Measurements from ENCODE around the gene JAZF1. TPM values are rescaled to one million over a fixed set of nuclear protein-coding genes. Genes with fewer than 3 reads are reported as not detected.

JAZF1 gene
- total RNA-seq, 1 donor from 2014 or later, result 6.4 TPM

- Mint-ChIP-seq H3K9me3 (ENCODE audit: low read depth) (no peaks in the 10 kb centered on the region), H3K27ac (no peak overlapping the region), H3K4me1 (ENCODE audit: low read depth) (no peaks in the 10 kb centered on the region), H3K4me3 (ENCODE audit: low read depth) (no peak overlapping the region), H3K36me3 (ENCODE audit: insufficient read depth) (no peaks in the 10 kb centered on the region), H3K27me3 (no peaks in the 10 kb centered on the region)
- no peak for TF ChIP-seq CTCF (IDR thresholded peaks at IDR 0.05; ENCODE audit: unreplicated experiment)
- no peak for DNase-seq (ENCODE audit: low spot score, unreplicated experiment)
Measured at GRCh38 chr7:27905951-27906350, 274.6 kb downstream of the JAZF1 start.

DNA sequence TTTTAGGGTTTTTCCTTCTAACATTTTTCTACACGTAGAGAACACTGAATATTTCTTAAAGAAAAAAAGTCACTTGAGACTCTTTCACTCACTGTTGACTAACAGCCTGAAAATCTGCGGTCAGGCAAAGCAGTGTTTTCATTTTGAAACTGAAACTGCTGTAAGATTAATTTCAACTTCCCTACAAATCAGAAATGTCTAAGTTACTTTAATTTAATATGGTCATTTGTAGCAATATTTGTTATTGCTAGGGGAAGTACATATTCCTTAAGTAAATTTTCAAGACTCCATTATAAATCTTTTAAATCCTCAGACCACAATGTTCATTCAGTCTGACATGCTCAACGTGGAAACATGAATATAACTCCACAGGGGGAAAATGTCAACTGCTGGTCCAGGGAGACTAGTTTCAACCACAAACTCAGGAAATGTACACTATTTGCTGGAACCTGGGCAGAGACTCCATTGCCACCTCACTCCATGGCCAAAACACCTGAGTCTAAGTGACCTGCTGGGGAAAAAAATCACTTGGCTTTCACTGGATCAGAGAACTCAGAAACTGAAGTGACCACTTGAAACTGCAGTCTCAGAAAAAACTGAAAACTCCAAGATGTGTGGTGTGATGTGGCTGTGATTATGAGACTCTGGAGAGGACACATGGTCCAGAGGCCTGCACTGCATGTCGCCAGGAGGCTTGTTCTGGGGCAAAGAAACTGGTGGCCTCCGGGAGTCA, 279.4 kb downstream of the JAZF1 start:
- DNase-seq (ENCODE audit: low spot score, unreplicated experiment), result no peak
- H3K36me3 Mint-ChIP-seq (ENCODE audit: insufficient read depth), result no peaks in the 10 kb centered on the region
- H3K27ac Mint-ChIP-seq, result no peak overlapping the region
- no peaks in the 10 kb centered on the region for H3K9me3 Mint-ChIP-seq (ENCODE audit: low read depth)
- H3K27me3 Mint-ChIP-seq, result no peaks in the 10 kb centered on the region
- H3K4me1 Mint-ChIP-seq (ENCODE audit: low read depth), result peaks cover 20% of the 10 kb centered on the region
- TF ChIP-seq CTCF (IDR thresholded peaks at IDR 0.05; ENCODE audit: unreplicated experiment), result no peak
- H3K4me3 Mint-ChIP-seq (ENCODE audit: low read depth), result no peak overlapping the region

DNA sequence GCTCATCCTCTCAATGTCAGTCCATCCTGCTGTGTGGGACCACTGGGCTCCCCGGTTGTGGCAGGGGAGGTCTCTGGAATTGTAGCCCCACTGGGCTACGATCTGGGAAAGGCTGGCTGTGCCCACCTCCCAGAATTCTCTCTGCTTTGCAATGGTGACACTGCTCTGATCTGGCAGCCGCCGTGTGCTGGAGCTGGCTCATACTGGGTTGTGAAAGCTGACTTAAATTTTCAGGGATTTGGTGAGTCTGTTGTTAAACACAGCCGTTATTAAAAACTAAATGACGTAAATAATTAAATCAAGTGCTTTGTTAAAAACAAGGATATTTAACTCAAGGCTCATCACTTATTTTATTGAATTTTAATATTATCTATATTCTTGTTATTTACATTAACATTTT, 280.6 kb downstream of the JAZF1 start:
- Mint-ChIP-seq H3K27me3 (no peaks in the 10 kb centered on the region), H3K4me3 (ENCODE audit: low read depth) (no peak overlapping the region), H3K36me3 (ENCODE audit: insufficient read depth) (no peaks in the 10 kb centered on the region), H3K9me3 (ENCODE audit: low read depth) (no peaks in the 10 kb centered on the region), H3K4me1 (ENCODE audit: low read depth) (peaks cover 26% of the 10 kb centered on the region), H3K27ac (no peak overlapping the region)
- no peak for TF ChIP-seq CTCF (IDR thresholded peaks at IDR 0.05; ENCODE audit: unreplicated experiment)
- no peak for DNase-seq (ENCODE audit: low spot score, unreplicated experiment)

DNA sequence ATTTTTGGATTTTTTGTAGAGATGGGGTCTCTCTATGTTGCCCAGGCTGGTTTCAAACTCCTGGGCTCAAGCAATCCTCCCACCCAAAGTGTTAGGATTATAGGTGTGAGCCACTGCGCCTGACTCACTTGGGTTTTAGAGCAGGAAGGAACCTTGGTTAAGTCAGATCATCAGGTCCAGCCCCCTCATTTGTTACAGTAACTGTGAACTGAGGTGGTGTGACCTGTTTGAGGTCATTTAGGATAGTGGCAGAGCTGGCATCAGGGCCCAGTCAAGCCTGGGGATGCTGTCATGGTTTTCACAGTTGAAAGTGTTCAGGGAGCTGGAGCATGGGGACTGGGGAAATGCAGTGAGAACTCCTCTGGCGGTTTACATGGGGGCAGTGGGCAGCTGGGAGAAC, 281.0 kb downstream of the JAZF1 start:
- no peak for TF ChIP-seq CTCF (IDR thresholded peaks at IDR 0.05; ENCODE audit: unreplicated experiment)
- H3K4me3 Mint-ChIP-seq (ENCODE audit: low read depth), result no peak overlapping the region
- H3K27me3 Mint-ChIP-seq, result no peaks in the 10 kb centered on the region
- no peak overlapping the region for H3K27ac Mint-ChIP-seq
- H3K36me3 Mint-ChIP-seq (ENCODE audit: insufficient read depth), result no peaks in the 10 kb centered on the region
- DNase-seq (ENCODE audit: low spot score, unreplicated experiment), result no peak
- H3K9me3 Mint-ChIP-seq (ENCODE audit: low read depth), result no peaks in the 10 kb centered on the region
- peaks cover 26% of the 10 kb centered on the region for H3K4me1 Mint-ChIP-seq (ENCODE audit: low read depth)

DNA sequence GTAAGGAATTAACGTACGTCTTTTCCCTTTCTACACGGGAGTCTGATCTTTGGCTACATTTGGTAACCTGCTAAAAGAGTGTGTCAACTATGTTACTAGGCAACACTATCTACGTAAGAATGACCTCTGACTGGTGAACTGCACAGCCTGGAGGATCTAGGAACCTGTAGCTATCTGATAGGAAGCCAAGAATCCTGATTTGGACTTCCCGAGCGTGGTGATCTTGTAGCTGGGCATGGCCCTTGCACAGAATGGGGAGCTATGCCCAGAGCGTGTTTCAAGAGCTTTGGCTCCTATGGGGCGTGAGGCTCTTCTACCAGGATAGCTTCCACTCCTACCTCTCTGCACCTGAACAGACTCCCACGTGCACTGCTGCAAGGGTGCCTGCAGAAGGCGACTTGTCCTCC, 283.2 kb downstream of the JAZF1 start:
- no peaks in the 10 kb centered on the region for H3K27me3 Mint-ChIP-seq
- peak overlapping the region; percentile 3 for H3K4me3 Mint-ChIP-seq (ENCODE audit: low read depth)
- H3K9me3 Mint-ChIP-seq (ENCODE audit: low read depth), result no peaks in the 10 kb centered on the region
- H3K4me1 Mint-ChIP-seq (ENCODE audit: low read depth), result peaks cover 32% of the 10 kb centered on the region
- peaks cover 5% of the 10 kb centered on the region for H3K36me3 Mint-ChIP-seq (ENCODE audit: insufficient read depth)
- DNase-seq (ENCODE audit: low spot score, unreplicated experiment), result no peak
- no peak for TF ChIP-seq CTCF (IDR thresholded peaks at IDR 0.05; ENCODE audit: unreplicated experiment)
- H3K27ac Mint-ChIP-seq, result peak overlapping the region; percentile 12

Data from progenitor cell of endocrine pancreas (in vitro differentiated cells).